Neural progenitor cell (in vitro differentiated cells): Measurements from ENCODE around the gene BCAN.

Experiments used
- CTCF ChIP-seq: fragments of 200-600 bp; sonication (generic); IDR thresholded peaks from 2 replicates; pipeline ENCODE4 v1.5.1; 2017; ENCODE audit warnings: antibody characterized with exemption, mild to moderate bottlenecking
- EZH2 ChIP-seq: fragments of 200-600 bp; sonication (generic); IDR thresholded peaks from 2 replicates; pipeline ENCODE4 v1.6.1; 2017; ENCODE audit warnings: antibody characterized with exemption, mild to moderate bottlenecking, moderate library complexity
- EZH2phosphoT487 ChIP-seq: fragments of 200-600 bp; sonication (generic); IDR thresholded peaks from 2 replicates; pipeline ENCODE4 v1.6.1; 2017; ENCODE audit warnings: antibody characterized with exemption

GRCh38 chr1:156698995-156699394 lies 57.1 kb downstream of the BCAN start:
- TF ChIP-seq CTCF (no peak), EZH2 (no peak), EZH2phosphoT487 (no peak)
